ENCODE results near the gene JMJD6.
"Not testable (repeated sequence)": the region's sequence is repeated elsewhere in the genome, so short reads cannot be mapped to it uniquely, and the experiment has no call there.

Gene JMJD6

GRCh38 chr17:76710863-76711611 lies 15.4 kb downstream of the JMJD6 start, which contains the start of gene MXRA7:
TSS of gene MXRA7 (minus strand) at chr17:76710965. CDS start at chr17:76710946, 19 bp downstream.
- H3K4me1 ChIP-seq (ENCODE audit: control insufficient read depth, insufficient read depth, low read length), result peaks cover 13% of the 10 kb centered on the region
- H3K9ac ChIP-seq (ENCODE audit: low read depth, low read length), result no peak within 1 kb of the TSS
- no peaks in the 10 kb centered on the region for H3K36me3 ChIP-seq (ENCODE audit: control insufficient read depth, insufficient read depth, low read length)
- H3K27me3 ChIP-seq (ENCODE audit: control insufficient read depth, insufficient read depth, low read length), result peaks cover 22% of the 10 kb centered on the region
- H3K9me3 ChIP-seq (ENCODE audit: control insufficient read depth, insufficient read depth, low read length), result no peaks in the 10 kb centered on the region
- H3K4me3 ChIP-seq (ENCODE audit: low read depth, low read length), result peak within 1 kb of the TSS; percentile 63

- H3K9ac ChIP-seq (ENCODE audit: low read depth, low read length); H3K9me3 ChIP-seq (ENCODE audit: control insufficient read depth, insufficient read depth, low read length); H3K36me3 ChIP-seq (ENCODE audit: control insufficient read depth, insufficient read depth, low read length): not testable (repeated sequence)
- peaks cover 22% of the 10 kb centered on the region for H3K27me3 ChIP-seq (ENCODE audit: control insufficient read depth, insufficient read depth, low read length)
- H3K4me3 ChIP-seq (ENCODE audit: low read depth, low read length), result peak overlapping the region; percentile 63
- H3K4me1 ChIP-seq (ENCODE audit: control insufficient read depth, insufficient read depth, low read length), result peaks cover 13% of the 10 kb centered on the region
Observed at GRCh38 chr17:76709951-76710862, 16.2 kb downstream of the JMJD6 start.

- Histone ChIP-seq H3K4me1 (ENCODE audit: control insufficient read depth, insufficient read depth, low read length) (peaks cover 13% of the 10 kb centered on the region), H3K36me3 (ENCODE audit: control insufficient read depth, insufficient read depth, low read length) (no peaks in the 10 kb centered on the region), H3K4me3 (ENCODE audit: low read depth, low read length) (peak overlapping the region; percentile 63), H3K9me3 (ENCODE audit: control insufficient read depth, insufficient read depth, low read length) (no peaks in the 10 kb centered on the region), H3K27me3 (ENCODE audit: control insufficient read depth, insufficient read depth, low read length) (peaks cover 22% of the 10 kb centered on the region), H3K9ac (ENCODE audit: low read depth, low read length) (no peak overlapping the region)
Observed at GRCh38 chr17:76709077-76709950, 17.1 kb downstream of the JMJD6 start.

GRCh38 chr17:76707985-76708807 lies 18.2 kb downstream of the JMJD6 start:
- Histone ChIP-seq H3K4me1 (ENCODE audit: control insufficient read depth, insufficient read depth, low read length) (peaks cover 13% of the 10 kb centered on the region), H3K27me3 (ENCODE audit: control insufficient read depth, insufficient read depth, low read length) (peaks cover 22% of the 10 kb centered on the region), H3K4me3 (ENCODE audit: low read depth, low read length) (peak overlapping the region; percentile 63), H3K36me3 (ENCODE audit: control insufficient read depth, insufficient read depth, low read length) (no peaks in the 10 kb centered on the region), H3K9ac (ENCODE audit: low read depth, low read length) (no peak overlapping the region), H3K9me3 (ENCODE audit: control insufficient read depth, insufficient read depth, low read length) (no peaks in the 10 kb centered on the region)

- peaks cover 22% of the 10 kb centered on the region for H3K27me3 ChIP-seq (ENCODE audit: control insufficient read depth, insufficient read depth, low read length)
- peaks cover 15% of the 10 kb centered on the region for H3K4me1 ChIP-seq (ENCODE audit: control insufficient read depth, insufficient read depth, low read length)
- H3K36me3 ChIP-seq (ENCODE audit: control insufficient read depth, insufficient read depth, low read length), result no peaks in the 10 kb centered on the region
- H3K9ac ChIP-seq (ENCODE audit: low read depth, low read length), result no peak overlapping the region
- no peak overlapping the region for H3K4me3 ChIP-seq (ENCODE audit: low read depth, low read length)
- no peaks in the 10 kb centered on the region for H3K9me3 ChIP-seq (ENCODE audit: control insufficient read depth, insufficient read depth, low read length)
Observed at GRCh38 chr17:76706817-76707216, 19.6 kb downstream of the JMJD6 start.

GRCh38 chr17:76704805-76705204 lies 21.6 kb downstream of the JMJD6 start:
- Histone ChIP-seq H3K27me3 (ENCODE audit: control insufficient read depth, insufficient read depth, low read length) (peaks cover 17% of the 10 kb centered on the region), H3K4me1 (ENCODE audit: control insufficient read depth, insufficient read depth, low read length) (peaks cover 23% of the 10 kb centered on the region), H3K4me3 (ENCODE audit: low read depth, low read length) (no peak overlapping the region), H3K9ac (ENCODE audit: low read depth, low read length) (no peak overlapping the region), H3K36me3 (ENCODE audit: control insufficient read depth, insufficient read depth, low read length) (no peaks in the 10 kb centered on the region), H3K9me3 (ENCODE audit: control insufficient read depth, insufficient read depth, low read length) (no peaks in the 10 kb centered on the region)

- Histone ChIP-seq H3K27me3 (ENCODE audit: control insufficient read depth, insufficient read depth, low read length) (no peaks in the 10 kb centered on the region), H3K9ac (ENCODE audit: low read depth, low read length) (no peak overlapping the region), H3K9me3 (ENCODE audit: control insufficient read depth, insufficient read depth, low read length) (no peaks in the 10 kb centered on the region), H3K4me1 (ENCODE audit: control insufficient read depth, insufficient read depth, low read length) (peaks cover 14% of the 10 kb centered on the region), H3K4me3 (ENCODE audit: low read depth, low read length) (no peak overlapping the region), H3K36me3 (ENCODE audit: control insufficient read depth, insufficient read depth, low read length) (no peaks in the 10 kb centered on the region)
Observed at GRCh38 chr17:76702941-76703637, 23.3 kb downstream of the JMJD6 start.

GRCh38 chr17:76702076-76702475 lies 24.3 kb downstream of the JMJD6 start:
- Histone ChIP-seq H3K4me3 (ENCODE audit: low read depth, low read length) (no peak overlapping the region), H3K9me3 (ENCODE audit: control insufficient read depth, insufficient read depth, low read length) (no peaks in the 10 kb centered on the region), H3K9ac (ENCODE audit: low read depth, low read length) (no peak overlapping the region), H3K36me3 (ENCODE audit: control insufficient read depth, insufficient read depth, low read length) (no peaks in the 10 kb centered on the region), H3K27me3 (ENCODE audit: control insufficient read depth, insufficient read depth, low read length) (no peaks in the 10 kb centered on the region), H3K4me1 (ENCODE audit: control insufficient read depth, insufficient read depth, low read length) (peaks cover 18% of the 10 kb centered on the region)

GRCh38 chr17:76701471-76701967 lies 24.9 kb downstream of the JMJD6 start:
- Histone ChIP-seq H3K36me3 (ENCODE audit: control insufficient read depth, insufficient read depth, low read length) (no peaks in the 10 kb centered on the region), H3K4me3 (ENCODE audit: low read depth, low read length) (no peak overlapping the region), H3K4me1 (ENCODE audit: control insufficient read depth, insufficient read depth, low read length) (peaks cover 18% of the 10 kb centered on the region), H3K27me3 (ENCODE audit: control insufficient read depth, insufficient read depth, low read length) (no peaks in the 10 kb centered on the region), H3K9ac (ENCODE audit: low read depth, low read length) (no peak overlapping the region), H3K9me3 (ENCODE audit: control insufficient read depth, insufficient read depth, low read length) (no peaks in the 10 kb centered on the region)
